Right atrium auricular region (tissue), 2 donors: ENCODE measurements around the gene SPPL2C. TPM values are rescaled to one million over a fixed set of nuclear protein-coding genes. Genes with fewer than 3 reads are reported as not detected.

Experiments used
- DNase-seq: peaks from one replicate; pipeline ENCODE4 v3.0.0-alpha.2; 2019; ENCODE audit warnings: low spot score
- H3K27ac ChIP-seq, 2 donors: fragments of 200-600 bp; sonication (generic); 1 replicate in 1 of 2; 2 replicates in 1 of 2; pipeline ENCODE4 v1.5.1; 2016 to 2019
- H3K27me3 ChIP-seq, 2 donors: fragments of 200-600 bp; sonication (generic); one replicate each; pipeline versions ENCODE4 v1.5.1 to v1.6.0; 2017 to 2019
- H3K36me3 ChIP-seq: fragments of 200-600 bp; sonication (generic); one replicate; pipeline ENCODE4 v1.5.1; 2016
- H3K4me1 ChIP-seq, 2 donors: fragments of 200-600 bp; sonication (generic); one replicate each; pipeline versions ENCODE4 v1.5.1 to v1.6.0; 2017 to 2019
- H3K4me3 ChIP-seq, 2 donors: fragments of 200-600 bp; sonication (generic); 1 replicate in 1 of 2; 2 replicates in 1 of 2; pipeline ENCODE4 v1.5.1; 2017 to 2019; ENCODE audit warnings: mild to moderate bottlenecking in 1 of 2, moderate library complexity in 1 of 2
- H3K9me3 ChIP-seq, 2 donors: fragments of 200-600 bp; sonication (generic); one replicate each; pipeline ENCODE4 v1.5.1; 2019
- total RNA-seq, 2 donors: library from RNA; depleted of rRNA; stranded (reverse); fragments of >200 nt; gene quantifications; one replicate each; pipeline ENCODE4 v1.1.0, GENCODE V29; 2016
- TF ChIP-seq, protein P1 (sequence below), 2 donors: fragments of 200-600 bp; sonication (generic); IDR thresholded peaks; one replicate each; pipeline ENCODE4 v1.5.1; 2019; ENCODE audit warnings: antibody characterized with exemption in 2 of 2

Gene SPPL2C
- total RNA-seq, 2 donors from 2014 or later = not detected

DNA sequence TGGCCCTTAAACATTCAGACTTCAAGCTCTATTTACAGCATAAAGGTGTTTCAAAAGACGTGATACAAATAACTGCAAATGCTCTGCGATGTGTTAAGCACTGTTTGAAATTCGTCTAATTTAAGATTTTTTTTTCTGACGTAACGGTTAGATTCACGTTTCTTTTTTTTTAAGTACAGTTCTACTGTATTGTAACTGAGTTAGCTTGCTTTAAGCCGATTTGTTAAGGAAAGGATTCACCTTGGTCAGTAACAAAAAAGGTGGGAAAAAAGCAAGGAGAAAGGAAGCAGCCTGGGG, 49.0 kb downstream of the SPPL2C start:
- H3K27ac ChIP-seq = peak overlapping the region; percentile 54 to 65
- H3K4me1 ChIP-seq = peaks cover 0 to 34% of the 10 kb centered on the region in 2 donors
- H3K27me3 ChIP-seq = no peaks in the 10 kb centered on the region
- H3K4me3 ChIP-seq = peak overlapping the region; percentile 79 to 86
- no peaks in the 10 kb centered on the region for H3K9me3 ChIP-seq
- no peaks in the 10 kb centered on the region for H3K36me3 ChIP-seq
- TF ChIP-seq, protein P1, sequence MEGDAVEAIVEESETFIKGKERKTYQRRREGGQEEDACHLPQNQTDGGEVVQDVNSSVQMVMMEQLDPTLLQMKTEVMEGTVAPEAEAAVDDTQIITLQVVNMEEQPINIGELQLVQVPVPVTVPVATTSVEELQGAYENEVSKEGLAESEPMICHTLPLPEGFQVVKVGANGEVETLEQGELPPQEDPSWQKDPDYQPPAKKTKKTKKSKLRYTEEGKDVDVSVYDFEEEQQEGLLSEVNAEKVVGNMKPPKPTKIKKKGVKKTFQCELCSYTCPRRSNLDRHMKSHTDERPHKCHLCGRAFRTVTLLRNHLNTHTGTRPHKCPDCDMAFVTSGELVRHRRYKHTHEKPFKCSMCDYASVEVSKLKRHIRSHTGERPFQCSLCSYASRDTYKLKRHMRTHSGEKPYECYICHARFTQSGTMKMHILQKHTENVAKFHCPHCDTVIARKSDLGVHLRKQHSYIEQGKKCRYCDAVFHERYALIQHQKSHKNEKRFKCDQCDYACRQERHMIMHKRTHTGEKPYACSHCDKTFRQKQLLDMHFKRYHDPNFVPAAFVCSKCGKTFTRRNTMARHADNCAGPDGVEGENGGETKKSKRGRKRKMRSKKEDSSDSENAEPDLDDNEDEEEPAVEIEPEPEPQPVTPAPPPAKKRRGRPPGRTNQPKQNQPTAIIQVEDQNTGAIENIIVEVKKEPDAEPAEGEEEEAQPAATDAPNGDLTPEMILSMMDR (IDR thresholded peaks at IDR 0.05) = no peak
- DNase-seq = no peak

DNA sequence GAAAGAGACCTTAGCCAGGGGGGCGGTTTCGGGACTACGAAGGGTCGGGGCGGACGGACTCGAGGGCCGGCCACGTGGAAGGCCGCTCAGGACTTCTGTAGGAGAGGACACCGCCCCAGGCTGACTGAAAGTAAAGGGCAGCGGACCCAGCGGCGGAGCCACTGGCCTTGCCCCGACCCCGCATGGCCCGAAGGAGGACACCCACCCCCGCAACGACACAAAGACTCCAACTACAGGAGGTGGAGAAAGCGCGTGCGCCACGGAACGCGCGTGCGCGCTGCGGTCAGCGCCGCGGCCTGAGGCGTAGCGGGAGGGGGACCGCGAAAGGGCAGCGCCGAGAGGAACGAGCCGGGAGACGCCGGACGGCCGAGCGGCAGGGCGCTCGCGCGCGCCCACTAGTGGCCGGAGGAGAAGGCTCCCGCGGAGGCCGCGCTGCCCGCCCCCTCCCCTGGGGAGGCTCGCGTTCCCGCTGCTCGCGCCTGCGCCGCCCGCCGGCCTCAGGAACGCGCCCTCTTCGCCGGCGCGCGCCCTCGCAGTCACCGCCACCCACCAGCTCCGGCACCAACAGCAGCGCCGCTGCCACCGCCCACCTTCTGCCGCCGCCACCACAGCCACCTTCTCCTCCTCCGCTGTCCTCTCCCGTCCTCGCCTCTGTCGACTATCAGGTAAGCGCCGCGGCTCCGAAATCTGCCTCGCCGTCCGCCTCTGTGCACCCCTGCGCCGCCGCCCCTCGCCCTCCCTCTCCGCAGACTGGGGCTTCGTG, 49.5 kb downstream of the SPPL2C start, which contains the start of gene MAPT:
MAPT (plus strand) TSS at position 533 of the 763 bp plus-strand sequence. CDS start 67,784 bp downstream, outside the sequence.
- no peaks in the 10 kb centered on the region for H3K27me3 ChIP-seq
- DNase-seq = peak; percentile 84
- H3K4me1 ChIP-seq = peaks cover 0 to 34% of the 10 kb centered on the region in 2 donors
- TF ChIP-seq, protein P1 (IDR thresholded peaks at IDR 0.05) = peak; percentile 98 to 99
- H3K36me3 ChIP-seq = no peaks in the 10 kb centered on the region
- H3K4me3 ChIP-seq = peak within 1 kb of the TSS; percentile 79 to 86
- H3K9me3 ChIP-seq = no peaks in the 10 kb centered on the region
- peak within 1 kb of the TSS; percentile 65 to 67 for H3K27ac ChIP-seq

DNA sequence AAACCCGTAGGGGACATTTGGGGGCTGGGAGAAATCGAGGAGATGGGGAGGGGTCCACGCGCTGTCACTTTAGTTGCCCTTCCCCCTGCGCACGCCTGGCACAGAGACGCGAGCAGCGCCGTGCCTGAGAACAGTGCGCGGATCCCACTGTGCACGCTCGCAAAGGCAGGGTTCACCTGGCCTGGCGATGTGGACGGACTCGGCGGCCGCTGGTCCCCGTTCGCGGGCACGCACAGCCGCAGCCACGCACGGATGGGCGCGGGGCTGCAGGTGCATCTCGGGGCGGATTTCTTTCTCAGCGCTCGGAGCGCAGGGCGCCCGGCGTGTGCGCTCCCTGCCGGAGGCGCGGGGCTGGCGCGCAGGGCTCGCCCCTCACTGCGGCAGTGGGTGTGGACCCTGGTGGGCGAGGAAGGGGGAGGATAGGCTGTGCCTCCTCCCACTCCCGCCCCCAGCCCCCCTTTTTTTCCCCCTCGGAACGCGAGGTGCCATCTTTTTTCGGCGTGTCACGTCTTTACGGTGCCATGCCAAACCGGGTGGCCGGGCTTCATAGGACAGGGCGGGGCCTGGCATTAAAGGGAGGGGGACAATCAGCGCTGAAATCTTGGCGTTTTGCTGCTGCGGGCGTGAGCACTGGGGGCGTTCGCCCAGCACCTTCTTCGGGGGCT, 50.8 kb downstream of the SPPL2C start:
- Histone ChIP-seq H3K27me3 (no peaks in the 10 kb centered on the region), H3K36me3 (no peaks in the 10 kb centered on the region), H3K4me1 (peaks cover 0 to 34% of the 10 kb centered on the region in 2 donors), H3K4me3 (peak overlapping the region; percentile 79 to 86), H3K27ac (peak overlapping the region in 1 of 2 donors; percentile 67), H3K9me3 (no peaks in the 10 kb centered on the region)
- TF ChIP-seq, protein P1 (IDR thresholded peaks at IDR 0.05) = peak in 1 of 2 donors; percentile 27
- no peak for DNase-seq

DNA sequence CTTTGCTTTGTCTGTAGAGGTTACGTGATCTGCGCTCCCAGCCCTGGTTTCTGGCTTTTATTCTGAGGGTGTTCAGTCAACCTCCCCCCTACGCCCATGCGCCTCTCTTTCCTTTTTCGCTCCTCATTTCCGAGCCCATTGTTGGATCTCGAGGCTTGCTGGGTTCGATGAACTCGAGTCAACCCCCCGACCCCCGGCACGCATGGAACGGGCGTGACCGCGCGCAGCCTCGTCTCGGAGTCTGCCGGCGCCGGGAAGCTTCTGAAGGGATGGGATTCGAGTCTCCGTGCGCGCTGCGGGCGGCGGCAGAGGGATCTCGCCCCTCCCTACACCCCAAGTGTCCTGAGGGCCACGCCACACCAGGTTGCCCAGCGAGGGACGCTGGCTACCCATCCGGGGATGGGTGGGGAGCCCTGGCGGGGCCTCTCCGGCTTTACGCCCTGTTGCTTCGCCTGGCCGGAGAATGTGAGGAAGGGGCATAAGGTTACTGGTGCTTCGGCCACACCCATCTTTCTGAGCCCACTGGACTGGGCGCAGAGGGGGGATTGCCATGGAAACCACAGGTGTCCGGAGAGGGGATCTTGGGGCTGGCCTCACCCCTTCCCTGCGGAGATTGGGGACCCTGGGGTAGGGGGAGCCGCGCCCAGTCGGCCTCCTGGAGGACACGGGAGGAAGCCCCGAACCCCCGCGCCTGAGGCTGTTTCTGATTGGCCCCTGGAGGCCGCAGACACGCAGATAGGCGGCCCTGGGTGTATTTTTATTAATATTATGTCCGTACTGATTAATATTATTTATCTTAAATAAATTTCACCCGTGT, 51.5 kb downstream of the SPPL2C start:
- no peak for DNase-seq
- TF ChIP-seq, protein P1 (IDR thresholded peaks at IDR 0.05) = no peak
- H3K27me3 ChIP-seq = no peaks in the 10 kb centered on the region
- no peaks in the 10 kb centered on the region for H3K9me3 ChIP-seq
- no peaks in the 10 kb centered on the region for H3K36me3 ChIP-seq
- no peak overlapping the region for H3K27ac ChIP-seq
- peaks cover 0 to 34% of the 10 kb centered on the region in 2 donors for H3K4me1 ChIP-seq
- H3K4me3 ChIP-seq = peak overlapping the region; percentile 79 to 86

Other genes starting within 250 kb of the SPPL2C start
- gene CRHR1, start 60.6 kb upstream of the SPPL2C start, total RNA-seq = not detected
- gene MAPT, start 49.7 kb downstream of the SPPL2C start, total RNA-seq = 10 to 100 TPM in 1 of 2 donors, 1 to 10 TPM in 1; 7.8 to 23.0 TPM
- not detected for gene STH, start 154.4 kb downstream of the SPPL2C start, total RNA-seq